RPMI8226 (cell line): Measurements from ENCODE around the gene PRRC2C.
"Not testable (repeated sequence)": the region's sequence is repeated elsewhere in the genome, so short reads cannot be mapped to it uniquely, and the experiment has no call there.

Source experiments
- DNase-seq: peaks from one replicate; pipeline ENCODE4 v3.0.0-alpha.2; 2015

PRRC2C gene

GRCh38 chr1:171501305-171502024, 16.1 kb downstream of the PRRC2C start:
- no peak for DNase-seq

GRCh38 chr1:171506525-171507304, 21.4 kb downstream of the PRRC2C start:
- no peak for DNase-seq

- no peak for DNase-seq
Measured at GRCh38 chr1:171507435-171507834, 22.1 kb downstream of the PRRC2C start.

GRCh38 chr1:171509191-171509590, 23.9 kb downstream of the PRRC2C start:
- DNase-seq: no peak

GRCh38 chr1:171513743-171514142, 28.4 kb downstream of the PRRC2C start:
- no peak for DNase-seq

- no peak for DNase-seq
Measured at GRCh38 chr1:171515299-171515698, 30.0 kb downstream of the PRRC2C start.

- DNase-seq: no peak
Measured at GRCh38 chr1:171515741-171516140, 30.4 kb downstream of the PRRC2C start.

- DNase-seq: no peak
Measured at GRCh38 chr1:171521567-171521966, 36.2 kb downstream of the PRRC2C start.

- DNase-seq: no peak
Measured at GRCh38 chr1:171530676-171531075, 45.3 kb downstream of the PRRC2C start.

- DNase-seq: no peak
Measured at GRCh38 chr1:171532520-171532919, 47.2 kb downstream of the PRRC2C start.

GRCh38 chr1:171545523-171545922, 60.2 kb downstream of the PRRC2C start:
- no peak for DNase-seq

GRCh38 chr1:171550050-171550449, 64.7 kb downstream of the PRRC2C start:
- no peak for DNase-seq

- DNase-seq: not testable (repeated sequence)
Measured at GRCh38 chr1:171550598-171551100, 65.3 kb downstream of the PRRC2C start.

GRCh38 chr1:171553960-171554359, 68.6 kb downstream of the PRRC2C start:
- not testable (repeated sequence) for DNase-seq

- no peak for DNase-seq
Measured at GRCh38 chr1:171563675-171564074, 78.3 kb downstream of the PRRC2C start.

- DNase-seq: no peak
Measured at GRCh38 chr1:171566467-171566866, 81.1 kb downstream of the PRRC2C start.

GRCh38 chr1:171570295-171570694, 85.0 kb downstream of the PRRC2C start:
- DNase-seq: no peak

- DNase-seq: no peak
Measured at GRCh38 chr1:171576144-171576543, 90.8 kb downstream of the PRRC2C start.

GRCh38 chr1:171581226-171581625, 95.9 kb downstream of the PRRC2C start:
- DNase-seq: no peak

- no peak for DNase-seq
Measured at GRCh38 chr1:171581766-171582165, 96.4 kb downstream of the PRRC2C start.

GRCh38 chr1:171582589-171582988, 97.3 kb downstream of the PRRC2C start:
- DNase-seq: no peak

GRCh38 chr1:171583591-171584201, 98.4 kb downstream of the PRRC2C start:
- no peak for DNase-seq

- DNase-seq: no peak
Measured at GRCh38 chr1:171585715-171586114, 100.4 kb downstream of the PRRC2C start.

- DNase-seq: no peak
Measured at GRCh38 chr1:171588230-171588629, 102.9 kb downstream of the PRRC2C start.
